Measurements from ENCODE around the gene BRINP1.

BRINP1 gene

GRCh38 chr9:119322184-119322583, 47.1 kb downstream of the BRINP1 start:
- DNase-seq (ENCODE audit: low read depth) = peak; percentile 8
- TF ChIP-seq CTCF (conservative IDR thresholded peaks at IDR 0.05; ENCODE audit: control insufficient read depth, insufficient read depth, low read depth, low read length) = no peak
- H3K4me3 ChIP-seq (ENCODE audit: control insufficient read depth, low read depth, low read length) = no peak overlapping the region

- no peak for TF ChIP-seq CTCF (conservative IDR thresholded peaks at IDR 0.05; ENCODE audit: control insufficient read depth, insufficient read depth, low read depth, low read length)
- no peak overlapping the region for H3K4me3 ChIP-seq (ENCODE audit: control insufficient read depth, low read depth, low read length)
- no peak for DNase-seq (ENCODE audit: low read depth)
Measured at GRCh38 chr9:119318371-119318770, 50.9 kb downstream of the BRINP1 start.

- DNase-seq (ENCODE audit: low read depth) = no peak
- TF ChIP-seq CTCF (conservative IDR thresholded peaks at IDR 0.05; ENCODE audit: control insufficient read depth, insufficient read depth, low read depth, low read length) = no peak
- H3K4me3 ChIP-seq (ENCODE audit: control insufficient read depth, low read depth, low read length) = no peak overlapping the region
Measured at GRCh38 chr9:119313846-119314245, 55.4 kb downstream of the BRINP1 start.

- no peak overlapping the region for H3K4me3 ChIP-seq (ENCODE audit: control insufficient read depth, low read depth, low read length)
- TF ChIP-seq CTCF (conservative IDR thresholded peaks at IDR 0.05; ENCODE audit: control insufficient read depth, insufficient read depth, low read depth, low read length) = no peak
- no peak for DNase-seq (ENCODE audit: low read depth)
Measured at GRCh38 chr9:119310741-119311140, 58.5 kb downstream of the BRINP1 start.

- no peak for DNase-seq (ENCODE audit: low read depth)
- no peak for TF ChIP-seq CTCF (conservative IDR thresholded peaks at IDR 0.05; ENCODE audit: control insufficient read depth, insufficient read depth, low read depth, low read length)
Measured at GRCh38 chr9:119307471-119307870, 61.8 kb downstream of the BRINP1 start.

GRCh38 chr9:119304555-119304954, 64.7 kb downstream of the BRINP1 start:
- DNase-seq (ENCODE audit: low read depth) = no peak
- no peak overlapping the region for H3K4me3 ChIP-seq (ENCODE audit: control insufficient read depth, low read depth, low read length)
- TF ChIP-seq CTCF (conservative IDR thresholded peaks at IDR 0.05; ENCODE audit: control insufficient read depth, insufficient read depth, low read depth, low read length) = no peak

More at GRCh38 chr9:119307471-119307870, 61.8 kb downstream of the BRINP1 start:
- H3K4me3 ChIP-seq (ENCODE audit: control insufficient read depth, low read depth, low read length) = no peak overlapping the region

All from fibroblast of mammary gland (primary cell).